ENCODE measurements around the gene APC2.
A peak's percentile ranks its signal among the peaks of the same experiment; 100 is the strongest.

APC2 gene

GRCh38 chr19:1491114-1491848, 41.4 kb downstream of the APC2 start, which contains the start of gene REEP6:
TSS of gene REEP6 (plus strand) at chr19:1491181. CDS start at chr19:1491270, 89 bp downstream.
- peak within 1 kb of the TSS; percentile 99 for H3K27ac Mint-ChIP-seq
- TF ChIP-seq CTCF (IDR thresholded peaks at IDR 0.05), result no peak
- peaks cover 11% of the 10 kb centered on the region for H3K4me1 Mint-ChIP-seq
- H3K4me3 Mint-ChIP-seq, result peak within 1 kb of the TSS; percentile 86
- H3K36me3 Mint-ChIP-seq (ENCODE audit: low read depth), result no peaks in the 10 kb centered on the region
- H3K9me3 Mint-ChIP-seq, result no peaks in the 10 kb centered on the region
- peaks cover 43% of the 10 kb centered on the region for H3K27me3 Mint-ChIP-seq (ENCODE audit: low read depth, poor library complexity)
- DNase-seq, result no peak

- peak overlapping the region; percentile 73 for H3K4me3 Mint-ChIP-seq
- DNase-seq, result no peak
- no peak for TF ChIP-seq CTCF (IDR thresholded peaks at IDR 0.05)
- no peak overlapping the region for H3K27ac Mint-ChIP-seq
- peaks cover 15% of the 10 kb centered on the region for H3K4me1 Mint-ChIP-seq
- H3K36me3 Mint-ChIP-seq (ENCODE audit: low read depth), result no peaks in the 10 kb centered on the region
- H3K27me3 Mint-ChIP-seq (ENCODE audit: low read depth, poor library complexity), result peaks cover 46% of the 10 kb centered on the region
- H3K9me3 Mint-ChIP-seq, result no peaks in the 10 kb centered on the region
These were observed 41.9 kb downstream of the APC2 start for GRCh38 chr19:1491849-1492170.

- no peak for DNase-seq
- Mint-ChIP-seq H3K4me3 (peak overlapping the region; percentile 73), H3K36me3 (ENCODE audit: low read depth) (no peaks in the 10 kb centered on the region), H3K4me1 (peaks cover 16% of the 10 kb centered on the region), H3K27me3 (ENCODE audit: low read depth, poor library complexity) (peaks cover 46% of the 10 kb centered on the region), H3K27ac (no peak overlapping the region), H3K9me3 (no peaks in the 10 kb centered on the region)
- no peak for TF ChIP-seq CTCF (IDR thresholded peaks at IDR 0.05)
These were observed 42.6 kb downstream of the APC2 start for GRCh38 chr19:1492474-1493006.

- H3K36me3 Mint-ChIP-seq (ENCODE audit: low read depth), result no peaks in the 10 kb centered on the region
These were observed 44.3 kb downstream of the APC2 start for GRCh38 chr19:1494115-1494815.

GRCh38 chr19:1495051-1495798, 45.3 kb downstream of the APC2 start:
- DNase-seq, result no peak
- no peak overlapping the region for H3K4me3 Mint-ChIP-seq
- TF ChIP-seq CTCF (IDR thresholded peaks at IDR 0.05), result no peak
- H3K27ac Mint-ChIP-seq, result no peak overlapping the region
- no peaks in the 10 kb centered on the region for H3K36me3 Mint-ChIP-seq (ENCODE audit: low read depth)
- H3K27me3 Mint-ChIP-seq (ENCODE audit: low read depth, poor library complexity), result peaks cover 46% of the 10 kb centered on the region
- H3K4me1 Mint-ChIP-seq, result peaks cover 10% of the 10 kb centered on the region
- H3K9me3 Mint-ChIP-seq, result peaks cover 7% of the 10 kb centered on the region

More at GRCh38 chr19:1494115-1494815, 44.3 kb downstream of the APC2 start:
- no peak for DNase-seq
- Mint-ChIP-seq H3K4me1 (peaks cover 15% of the 10 kb centered on the region), H3K27me3 (ENCODE audit: low read depth, poor library complexity) (peaks cover 46% of the 10 kb centered on the region), H3K9me3 (no peaks in the 10 kb centered on the region), H3K4me3 (no peak overlapping the region), H3K27ac (no peak overlapping the region)
- no peak for TF ChIP-seq CTCF (IDR thresholded peaks at IDR 0.05)

Data from nephron progenitor cell (in vitro differentiated cells).